ENCODE measurements around the gene PPIL4.

- TF ChIP-seq ARID4B (CRISPR knock-in tag; IDR thresholded peaks at IDR 0.05; ENCODE audit: borderline replicate concordance) (no peak), CTCF (IDR thresholded peaks at IDR 0.05) (peak; percentile 39), ESRRA (CRISPR knock-in tag; IDR thresholded peaks at IDR 0.05; ENCODE audit: borderline replicate concordance) (no peak), SP1 (CRISPR knock-in tag; conservative IDR thresholded peaks at IDR 0.05) (no peak), USF1 (CRISPR knock-in tag; IDR thresholded peaks at IDR 0.05) (no peak), CBFB (CRISPR knock-in tag; IDR thresholded peaks at IDR 0.05; ENCODE audit: low read depth) (no peak), USF2 (CRISPR knock-in tag; IDR thresholded peaks at IDR 0.05) (no peak)
Observed at GRCh38 chr6:149560736-149561135, 14.9 kb upstream of the PPIL4 start.

Measured in WTC11 (cell line).